ENCODE results near the gene GOLPH3. TPM values are rescaled to one million over a fixed set of nuclear protein-coding genes. Genes with fewer than 3 reads are reported as not detected.

Gene GOLPH3
- polyA plus RNA-seq, 1 donor (not counting 4 experiments of a cell fraction or from before 2014, with no cell fraction given) = 42.0 TPM

- Histone ChIP-seq H4K20me1 (ENCODE audit: control insufficient read depth, extremely low read depth, insufficient read depth, low read length) (peaks cover 15% of the 10 kb centered on the region), H3K27ac (ENCODE audit: control insufficient read depth, insufficient read depth, low read length) (no peak overlapping the region), H3K4me2 (ENCODE audit: control insufficient read depth, extremely low read depth, insufficient read depth, low read depth, low read length) (no peak overlapping the region), H2AFZ (ENCODE audit: control insufficient read depth, low read length) (no peak overlapping the region), H3K4me1 (ENCODE audit: control insufficient read depth, extremely low read depth, insufficient read depth, low read length) (no peaks in the 10 kb centered on the region), H3K4me3 (ENCODE audit: control insufficient read depth in 2 of 3, extremely low read depth in 1 of 3, insufficient read depth in 2 of 3, low read depth in 1 of 3, low read length in 3 of 3) (no peak overlapping the region), H3K79me2 (ENCODE audit: control insufficient read depth, insufficient read depth, low read length) (peaks cover 90% of the 10 kb centered on the region), H3K9me3 (ENCODE audit: control insufficient read depth, low read depth, low read length) (no peaks in the 10 kb centered on the region), H3K9ac (ENCODE audit: control insufficient read depth, extremely low read depth, insufficient read depth, low read length) (no peak overlapping the region), H3K27me3 (ENCODE audit: control insufficient read depth, extremely low read depth, insufficient read depth, low read length) (no peaks in the 10 kb centered on the region), H3K9me1 (ENCODE audit: control insufficient read depth, extremely low read depth, insufficient read depth, low read length) (no peaks in the 10 kb centered on the region), H3K36me3 (ENCODE audit: control insufficient read depth in 2 of 2, extremely low read depth in 1 of 2, insufficient read depth in 2 of 2, low read length in 2 of 2) (peaks cover 0 to 7% of the 10 kb centered on the region in 2 experiments)
- DNase-seq (ENCODE audit: low read depth, low spot score) (no peak), FAIRE-seq (no peak)
- TF ChIP-seq, protein P1, sequence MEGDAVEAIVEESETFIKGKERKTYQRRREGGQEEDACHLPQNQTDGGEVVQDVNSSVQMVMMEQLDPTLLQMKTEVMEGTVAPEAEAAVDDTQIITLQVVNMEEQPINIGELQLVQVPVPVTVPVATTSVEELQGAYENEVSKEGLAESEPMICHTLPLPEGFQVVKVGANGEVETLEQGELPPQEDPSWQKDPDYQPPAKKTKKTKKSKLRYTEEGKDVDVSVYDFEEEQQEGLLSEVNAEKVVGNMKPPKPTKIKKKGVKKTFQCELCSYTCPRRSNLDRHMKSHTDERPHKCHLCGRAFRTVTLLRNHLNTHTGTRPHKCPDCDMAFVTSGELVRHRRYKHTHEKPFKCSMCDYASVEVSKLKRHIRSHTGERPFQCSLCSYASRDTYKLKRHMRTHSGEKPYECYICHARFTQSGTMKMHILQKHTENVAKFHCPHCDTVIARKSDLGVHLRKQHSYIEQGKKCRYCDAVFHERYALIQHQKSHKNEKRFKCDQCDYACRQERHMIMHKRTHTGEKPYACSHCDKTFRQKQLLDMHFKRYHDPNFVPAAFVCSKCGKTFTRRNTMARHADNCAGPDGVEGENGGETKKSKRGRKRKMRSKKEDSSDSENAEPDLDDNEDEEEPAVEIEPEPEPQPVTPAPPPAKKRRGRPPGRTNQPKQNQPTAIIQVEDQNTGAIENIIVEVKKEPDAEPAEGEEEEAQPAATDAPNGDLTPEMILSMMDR (optimal IDR thresholded peaks at IDR 0.05 in 1 of 3, IDR thresholded peaks at IDR 0.05 in 1 of 3, conservative IDR thresholded peaks at IDR 0.05 in 1 of 3; ENCODE audit: extremely low read depth in 1 of 3, insufficient read depth in 2 of 3, low read length in 3 of 3) = no peak
- TF ChIP-seq EZH2 (IDR thresholded peaks at IDR 0.05; ENCODE audit: low read length) = no peak
- dilution Hi-C loops (cut with MboI; ENCODE audit: extremely low pct_ligation_motif_present, low sequenced_read_pairs) = no loop called here
These were observed 14.6 kb downstream of the GOLPH3 start for GRCh38 chr5:32159328-32160072.

DNA sequence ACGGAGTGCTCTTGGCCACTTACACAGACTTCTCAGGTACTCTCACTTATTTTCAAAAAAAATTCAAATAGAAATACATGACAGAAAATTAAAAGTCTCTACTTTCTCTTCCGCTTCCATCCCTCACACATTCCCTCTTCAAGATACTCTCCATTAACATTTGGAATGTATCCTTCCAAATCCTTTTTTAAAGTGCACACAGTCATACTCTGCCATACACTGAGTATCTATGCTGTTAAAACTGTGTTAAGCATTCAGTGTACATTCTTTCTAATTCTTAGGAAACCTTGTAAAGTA is 15.5 kb downstream of the GOLPH3 start:
- dilution Hi-C loops (cut with MboI; ENCODE audit: extremely low pct_ligation_motif_present, low sequenced_read_pairs) = no loop called here

More for the DNA sequence above, 15.5 kb downstream of the GOLPH3 start:
- DNase-seq (ENCODE audit: low read depth, low spot score) (no peak), FAIRE-seq (no peak)
- TF ChIP-seq, protein P1 (optimal IDR thresholded peaks at IDR 0.05 in 1 of 3, IDR thresholded peaks at IDR 0.05 in 1 of 3, conservative IDR thresholded peaks at IDR 0.05 in 1 of 3; ENCODE audit: extremely low read depth in 1 of 3, insufficient read depth in 2 of 3, low read length in 3 of 3) = no peak
- no peak for TF ChIP-seq EZH2 (IDR thresholded peaks at IDR 0.05; ENCODE audit: low read length)
- Histone ChIP-seq H4K20me1 (ENCODE audit: control insufficient read depth, extremely low read depth, insufficient read depth, low read length) (peaks cover 15% of the 10 kb centered on the region), H3K4me1 (ENCODE audit: control insufficient read depth, extremely low read depth, insufficient read depth, low read length) (no peaks in the 10 kb centered on the region), H3K4me3 (ENCODE audit: control insufficient read depth in 2 of 3, extremely low read depth in 1 of 3, insufficient read depth in 2 of 3, low read depth in 1 of 3, low read length in 3 of 3) (no peak overlapping the region), H3K79me2 (ENCODE audit: control insufficient read depth, insufficient read depth, low read length) (peaks cover 89% of the 10 kb centered on the region), H3K27me3 (ENCODE audit: control insufficient read depth, extremely low read depth, insufficient read depth, low read length) (no peaks in the 10 kb centered on the region), H3K4me2 (ENCODE audit: control insufficient read depth, extremely low read depth, insufficient read depth, low read depth, low read length) (no peak overlapping the region), H3K36me3 (ENCODE audit: control insufficient read depth in 2 of 2, extremely low read depth in 1 of 2, insufficient read depth in 2 of 2, low read length in 2 of 2) (peaks cover 0 to 7% of the 10 kb centered on the region in 2 experiments), H3K9ac (ENCODE audit: control insufficient read depth, extremely low read depth, insufficient read depth, low read length) (no peak overlapping the region), H3K27ac (ENCODE audit: control insufficient read depth, insufficient read depth, low read length) (no peak overlapping the region), H3K9me3 (ENCODE audit: control insufficient read depth, low read depth, low read length) (no peaks in the 10 kb centered on the region), H2AFZ (ENCODE audit: control insufficient read depth, low read length) (no peak overlapping the region), H3K9me1 (ENCODE audit: control insufficient read depth, extremely low read depth, insufficient read depth, low read length) (no peaks in the 10 kb centered on the region)
